GM10248 (cell line): ENCODE results near the gene MYT1.
"Not testable (repeated sequence)": the region's sequence is repeated elsewhere in the genome, so short reads cannot be mapped to it uniquely, and the experiment has no call there.

Experiments
- CTCF ChIA-PET: fragments of 300-600 bp; sonication (Branson Sonifier 250); formaldehyde crosslinking; extraction: SDS; loops from one replicate; lab custom pipeline; 2021; ENCODE audit warnings: antibody characterized with exemption; lab: Yijun Ruan, JAX
- POLR2A ChIA-PET: fragments of 350-650 bp; sonication (Branson Sonifier 250); formaldehyde crosslinking; extraction: SDS; loops from one replicate; lab custom pipeline; 2020; ENCODE audit warnings: antibody characterized with exemption; lab: Yijun Ruan, JAX
- DNase-seq: peaks from one replicate; pipeline ENCODE4 v3.0.0; 2012; ENCODE audit errors: extremely low spot score
- CTCF ChIP-seq: IDR thresholded peaks from 2 replicates; pipeline ENCODE4 v1.5.1; 2012; ENCODE audit warnings: mild to moderate bottlenecking, low read depth; ENCODE audit errors: extremely low read depth, missing control alignments, control extremely low read depth

The MYT1 gene

DNA sequence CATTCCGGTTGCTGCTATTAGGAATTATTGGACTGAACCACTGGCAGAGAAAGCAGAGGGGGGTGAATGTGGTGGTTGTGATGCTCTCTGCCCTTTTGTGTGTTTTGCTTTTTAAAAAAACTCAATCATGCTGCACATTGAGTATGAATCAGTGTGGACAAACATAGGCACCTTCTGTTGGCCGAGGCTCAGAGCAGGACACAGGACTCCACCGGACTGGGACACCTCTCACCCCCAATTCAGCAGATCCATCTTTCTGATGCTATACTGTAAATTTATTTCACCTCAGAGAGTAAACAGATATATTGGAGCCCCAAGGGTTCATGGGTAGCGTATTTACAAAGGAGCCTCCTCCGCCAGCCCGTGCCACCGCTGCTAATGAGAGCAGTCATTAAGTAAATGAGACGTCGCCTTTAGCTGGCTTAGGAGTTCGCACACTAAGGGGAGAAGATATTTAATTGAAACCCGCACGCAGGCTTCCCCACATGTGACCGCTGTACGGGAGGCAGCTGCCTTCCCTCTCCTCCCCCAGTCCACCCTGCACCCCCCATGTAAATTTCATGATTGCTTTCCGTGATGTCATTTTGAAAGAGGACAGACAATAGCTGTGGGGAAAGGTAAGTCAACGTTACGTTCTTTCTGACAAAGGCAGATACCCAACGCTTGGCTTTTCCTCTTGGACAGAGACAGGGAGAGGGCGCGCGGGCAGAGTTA, at the start of gene MYT1:
TSS of gene MYT1 (plus strand) at position 330 of the 714 bp plus-strand sequence. CDS start 34,410 bp downstream, outside the sequence.
- CTCF ChIA-PET, result no interaction called here
- POLR2A ChIA-PET, result no interaction called here
- DNase-seq, result no peak
- TF ChIP-seq CTCF, result no peak

GRCh38 chr20:64115171-64115911, 48.9 kb upstream of the MYT1 start:
- POLR2A ChIA-PET, result interaction anchor here (0.5 kb wide), 1 partner anchor 1977 kb away, joined by 6 read pairs; no protein-coding TSS in a partner anchor
- no peak for TF ChIP-seq CTCF
- CTCF ChIA-PET, result interaction anchor here (2.7 to 9.3 kb wide), 2 partner anchors 14 to 32 kb away, joined by 13 to 64 read pairs; no protein-coding TSS in a partner anchor
- DNase-seq, result no peak

DNA sequence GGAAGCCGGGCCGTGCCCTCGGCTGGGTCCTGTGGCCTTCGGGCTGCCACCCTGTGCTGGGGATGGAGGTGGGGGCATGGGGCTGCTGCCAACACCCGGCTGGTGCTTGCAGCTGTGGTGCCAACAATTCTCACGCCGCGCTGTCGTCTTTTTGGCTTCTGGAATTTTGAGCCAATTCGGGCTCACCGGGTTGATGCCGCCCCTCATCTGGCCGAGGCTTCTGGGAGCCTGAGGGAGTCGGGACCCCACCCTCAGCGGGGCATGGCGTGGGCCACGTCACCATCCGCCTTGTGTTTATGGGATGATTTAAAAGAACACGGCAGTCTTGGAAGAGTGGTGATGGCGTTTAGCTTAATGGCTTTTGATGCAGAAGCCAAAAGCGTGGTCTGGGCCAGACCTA, 48.2 kb upstream of the MYT1 start:
- TF ChIP-seq CTCF, result no peak
- ChIA-PET CTCF (interaction anchor here (9.3 kb wide), 1 partner anchor 15 kb away, joined by 64 read pairs; no protein-coding TSS in a partner anchor), POLR2A (no interaction called here)
- DNase-seq, result no peak

- DNase-seq, result no peak
- ChIA-PET CTCF (interaction anchor here (0.7 to 9.3 kb wide), 3 partner anchors 16 to 60 kb away, joined by 3 to 64 read pairs (median 5); no protein-coding TSS in a partner anchor), POLR2A (interaction anchor here (0.6 kb wide), 1 partner anchor 86 kb away, joined by 3 read pairs; no protein-coding TSS in a partner anchor)
- TF ChIP-seq CTCF, result no peak
These were observed 47.5 kb upstream of the MYT1 start for GRCh38 chr20:64116541-64117431.

DNA sequence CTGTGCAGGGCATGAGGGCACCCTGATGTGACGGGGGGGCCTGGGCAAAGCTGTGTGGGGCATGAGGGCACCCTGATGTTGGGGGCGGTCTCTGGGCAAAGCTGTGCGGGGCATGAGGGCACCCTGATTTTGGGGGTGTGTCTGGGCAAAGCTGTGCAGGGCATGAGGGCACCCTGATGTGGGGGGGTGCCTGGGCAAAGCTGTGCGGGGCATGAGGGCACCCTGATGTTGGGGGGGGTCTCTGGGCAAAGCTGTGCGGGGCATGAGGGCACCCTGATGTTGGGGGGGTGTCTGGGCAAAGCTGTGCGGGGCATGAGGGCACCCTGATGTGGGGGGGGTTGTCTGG, 46.8 kb upstream of the MYT1 start:
- ChIA-PET POLR2A (interaction anchor here (0.6 kb wide), 1 partner anchor 86 kb away, joined by 3 read pairs; no protein-coding TSS in a partner anchor), CTCF (interaction anchor here (0.7 to 9.3 kb wide), 3 partner anchors 16 to 60 kb away, joined by 3 to 64 read pairs (median 5); no protein-coding TSS in a partner anchor)
- DNase-seq, result not testable (repeated sequence)

- CTCF ChIA-PET, result interaction anchor here (0.7 to 9.3 kb wide), 12 partner anchors 8 to 582 kb away, joined by 3 to 64 read pairs (median 8); partner anchors contain the start of genes NPBWR2, OPRL1, PTK6 and RGS19
- POLR2A ChIA-PET, result no interaction called here
- DNase-seq, result no peak
- no peak for TF ChIP-seq CTCF
These were observed 45.0 kb upstream of the MYT1 start for GRCh38 chr20:64119301-64119680.
